DND-41 (cell line): ENCODE measurements around the gene PALM.
"Not testable (repeated sequence)": the region's sequence is repeated elsewhere in the genome, so short reads cannot be mapped to it uniquely, and the experiment has no call there.

Experiments
- ATAC-seq: fragments of 200-7000 bp; cut with Tn5 transposase; 3 replicates; pipeline ENCODE4 v1.9.1; 2021; ENCODE audit warnings: low read depth; ENCODE audit not compliant: insufficient read depth
- DNase-seq: peaks from one replicate; pipeline ENCODE4 v3.0.0-alpha.2; 2020
- H2AFZ ChIP-seq: 2 replicates; pipeline ENCODE4 v1.6.0; 2012; ENCODE audit warnings: low read depth, low read length
- H3K27ac ChIP-seq: 2 replicates; pipeline ENCODE4 v1.5.1; 2012; ENCODE audit warnings: low read length, inconsistent platforms
- H3K27me3 ChIP-seq: fragments of 200-600 bp; sonication (generic); 2 replicates; pipeline ENCODE4 v1.6.0; 2012; ENCODE audit warnings: low read length, mild to moderate bottlenecking, inconsistent platforms; ENCODE audit not compliant: insufficient read depth, poor library complexity
- H3K36me3 ChIP-seq: 2 replicates; pipeline ENCODE4 v1.5.1; 2012; ENCODE audit warnings: low read length, inconsistent platforms; ENCODE audit not compliant: insufficient read depth
- H3K4me1 ChIP-seq: 2 replicates; pipeline ENCODE4 v1.5.1; 2012; ENCODE audit warnings: mild to moderate bottlenecking, low read length; ENCODE audit not compliant: insufficient read depth
- H3K4me2 ChIP-seq: 2 replicates; pipeline ENCODE4 v1.6.0; 2012; ENCODE audit warnings: mild to moderate bottlenecking, moderate library complexity, low read length, inconsistent platforms; ENCODE audit not compliant: insufficient read depth
- H3K4me3 ChIP-seq, 2 experiments: fragments of 200-600 bp in 1 of 2; shearing (Covaris generic) in 1 of 2; 2 replicates each; pipeline ENCODE4 v1.5.1; 2012 to 2016; ENCODE audit warnings: inconsistent platforms in 2 of 2, low read length in 2 of 2, mild to moderate bottlenecking in 2 of 2, low read depth in 1 of 2, moderate library complexity in 1 of 2
- H3K79me2 ChIP-seq: 2 replicates; pipeline ENCODE4 v1.6.0; 2012; ENCODE audit warnings: low read length, inconsistent platforms; ENCODE audit not compliant: insufficient read depth
- H3K9ac ChIP-seq: 2 replicates; pipeline ENCODE4 v1.6.0; 2012; ENCODE audit warnings: low read depth, mild to moderate bottlenecking, inconsistent platforms, low read length, moderate library complexity
- H3K9me3 ChIP-seq: 2 replicates; pipeline ENCODE4 v1.5.1; 2012; ENCODE audit warnings: low read length, moderate library complexity, mild to moderate bottlenecking, inconsistent platforms; ENCODE audit not compliant: insufficient read depth, severe bottlenecking
- H4K20me1 ChIP-seq: 2 replicates; pipeline ENCODE4 v1.6.0; 2012; ENCODE audit warnings: low read length; ENCODE audit not compliant: insufficient read depth
- EZH2 ChIP-seq: IDR thresholded peaks from 3 replicates; pipeline ENCODE4 v1.6.1; 2012; ENCODE audit warnings: borderline replicate concordance, low read depth, mild to moderate bottlenecking, moderate library complexity, low read length, inconsistent platforms; ENCODE audit not compliant: severe bottlenecking
- TF ChIP-seq, protein P1 (sequence below): IDR thresholded peaks from 2 replicates; pipeline ENCODE4 v1.5.1; 2012; ENCODE audit warnings: borderline replicate concordance, low read length, moderate library complexity, mild to moderate bottlenecking; ENCODE audit not compliant: poor library complexity, severe bottlenecking; ENCODE audit errors: extremely low read depth

Gene PALM

DNA sequence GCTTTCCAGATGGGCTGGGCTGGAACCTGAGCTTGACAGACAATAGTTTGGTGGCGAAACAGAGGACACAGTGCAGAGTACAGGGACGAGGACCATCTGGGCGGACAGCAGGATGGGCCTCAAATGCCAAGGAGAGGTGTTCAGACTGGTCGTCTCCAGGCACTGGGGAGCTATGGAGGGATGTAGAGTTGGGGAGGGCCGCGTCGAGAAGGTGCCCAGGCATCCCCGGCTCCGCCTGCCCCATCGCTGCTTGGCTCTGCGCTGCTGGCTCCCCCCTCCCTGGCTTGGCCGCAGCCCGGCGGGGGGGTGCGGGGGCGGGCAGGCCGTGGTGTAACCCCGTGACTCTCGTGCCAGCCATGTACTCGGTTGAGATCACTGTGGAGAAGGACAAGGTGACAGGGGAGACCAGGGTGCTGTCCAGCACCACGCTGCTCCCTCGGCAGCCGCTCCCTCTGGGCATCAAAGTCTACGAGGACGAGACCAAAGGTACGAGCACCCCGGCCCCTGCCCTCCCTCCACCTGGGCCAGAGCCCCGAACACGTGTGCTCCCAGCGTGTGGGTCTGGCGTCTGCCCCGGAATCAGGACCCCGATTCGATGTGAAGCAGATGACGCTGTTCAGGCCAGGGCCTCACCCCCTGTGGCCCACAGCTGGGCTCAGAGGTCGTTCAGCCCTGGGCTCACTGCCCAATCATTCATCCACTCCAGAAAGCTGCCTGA lies 31.4 kb downstream of the PALM start:
- Histone ChIP-seq H3K27me3 (no peaks in the 10 kb centered on the region), H2AFZ (no peak overlapping the region), H3K4me3 (no peak overlapping the region), H3K4me2 (no peak overlapping the region), H3K79me2 (no peaks in the 10 kb centered on the region), H4K20me1 (no peaks in the 10 kb centered on the region), H3K9ac (no peak overlapping the region), H3K36me3 (no peaks in the 10 kb centered on the region), H3K27ac (no peak overlapping the region), H3K9me3 (no peaks in the 10 kb centered on the region), H3K4me1 (no peaks in the 10 kb centered on the region)
- ATAC-seq (no peak), DNase-seq (no peak)
- no peak for TF ChIP-seq EZH2
- TF ChIP-seq, protein P1, sequence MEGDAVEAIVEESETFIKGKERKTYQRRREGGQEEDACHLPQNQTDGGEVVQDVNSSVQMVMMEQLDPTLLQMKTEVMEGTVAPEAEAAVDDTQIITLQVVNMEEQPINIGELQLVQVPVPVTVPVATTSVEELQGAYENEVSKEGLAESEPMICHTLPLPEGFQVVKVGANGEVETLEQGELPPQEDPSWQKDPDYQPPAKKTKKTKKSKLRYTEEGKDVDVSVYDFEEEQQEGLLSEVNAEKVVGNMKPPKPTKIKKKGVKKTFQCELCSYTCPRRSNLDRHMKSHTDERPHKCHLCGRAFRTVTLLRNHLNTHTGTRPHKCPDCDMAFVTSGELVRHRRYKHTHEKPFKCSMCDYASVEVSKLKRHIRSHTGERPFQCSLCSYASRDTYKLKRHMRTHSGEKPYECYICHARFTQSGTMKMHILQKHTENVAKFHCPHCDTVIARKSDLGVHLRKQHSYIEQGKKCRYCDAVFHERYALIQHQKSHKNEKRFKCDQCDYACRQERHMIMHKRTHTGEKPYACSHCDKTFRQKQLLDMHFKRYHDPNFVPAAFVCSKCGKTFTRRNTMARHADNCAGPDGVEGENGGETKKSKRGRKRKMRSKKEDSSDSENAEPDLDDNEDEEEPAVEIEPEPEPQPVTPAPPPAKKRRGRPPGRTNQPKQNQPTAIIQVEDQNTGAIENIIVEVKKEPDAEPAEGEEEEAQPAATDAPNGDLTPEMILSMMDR = no peak

DNA sequence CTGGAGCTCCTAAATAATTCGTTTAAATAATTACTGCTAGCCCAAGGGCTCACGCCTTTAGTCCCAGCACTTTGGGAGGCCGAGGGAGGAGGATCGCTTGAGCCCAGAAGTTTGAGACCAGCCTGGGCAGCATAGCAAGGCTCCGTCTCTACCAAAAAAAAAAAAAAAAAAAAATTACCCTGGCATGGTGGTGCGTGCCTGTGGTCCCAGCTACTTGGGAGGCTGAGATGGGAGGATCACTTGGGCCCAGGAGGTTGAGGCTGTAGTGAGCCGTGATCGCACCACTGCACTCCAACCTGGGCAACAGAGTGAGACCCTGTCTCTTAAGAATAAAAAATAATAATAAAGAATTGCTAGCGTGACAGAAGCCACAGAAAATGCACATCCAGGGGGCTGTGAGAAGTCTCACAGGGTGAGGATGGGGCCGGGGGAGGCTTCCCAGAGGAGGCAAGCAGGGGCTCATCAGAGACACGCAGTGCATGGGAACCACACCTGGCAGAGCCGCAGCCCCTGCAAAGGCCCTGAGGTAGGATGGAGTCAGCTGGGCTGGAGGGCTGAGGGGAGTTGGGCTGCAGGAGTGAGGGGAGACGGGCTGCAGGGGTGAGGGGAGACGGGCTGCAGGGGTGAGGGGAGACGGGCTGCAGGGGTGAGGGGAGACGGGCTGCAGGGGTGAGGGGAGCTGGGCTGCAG lies 32.2 kb downstream of the PALM start:
- H3K27ac ChIP-seq, H3K36me3 ChIP-seq, H3K4me3 ChIP-seq, H2AFZ ChIP-seq, H3K79me2 ChIP-seq, H3K27me3 ChIP-seq, ATAC-seq, DNase-seq, H3K4me2 ChIP-seq, H3K4me1 ChIP-seq, H4K20me1 ChIP-seq, H3K9me3 ChIP-seq, H3K9ac ChIP-seq: not testable (repeated sequence)

DNA sequence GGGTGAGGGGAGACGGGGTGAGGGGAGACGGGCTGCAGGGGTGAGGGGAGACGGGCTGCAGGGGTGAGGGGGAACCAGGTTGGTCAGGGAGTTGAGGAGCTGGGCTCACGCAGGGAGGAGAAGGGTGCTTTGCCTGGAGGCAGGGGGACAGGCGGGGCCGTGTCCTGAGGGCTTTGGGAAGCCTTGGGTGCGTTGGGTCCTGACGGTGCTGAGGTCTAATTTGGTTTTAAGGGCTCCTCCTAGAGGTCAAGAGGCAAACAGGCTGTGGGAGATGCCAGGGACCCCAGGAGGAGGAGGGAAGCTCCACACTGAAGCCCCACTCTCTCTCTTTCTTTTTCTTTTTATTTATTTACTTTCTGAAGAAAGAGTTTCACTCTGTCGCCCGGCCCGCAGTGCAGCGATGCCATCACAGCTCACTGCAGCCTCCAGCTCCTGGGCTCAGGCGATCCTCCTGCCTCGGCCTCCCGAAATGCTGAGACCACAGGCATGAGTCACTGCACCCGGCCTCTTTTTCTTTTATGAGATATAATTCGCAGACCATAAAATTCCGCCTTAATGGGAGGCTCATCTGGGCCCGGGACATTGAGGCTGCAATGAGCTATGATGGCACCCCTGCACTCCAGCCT lies 32.9 kb downstream of the PALM start:
- H3K79me2 ChIP-seq = no peaks in the 10 kb centered on the region
- no peaks in the 10 kb centered on the region for H3K4me1 ChIP-seq
- no peaks in the 10 kb centered on the region for H4K20me1 ChIP-seq
- H3K27ac ChIP-seq = no peak overlapping the region
- no peaks in the 10 kb centered on the region for H3K36me3 ChIP-seq
- no peak overlapping the region for H3K4me3 ChIP-seq
- no peak overlapping the region for H3K4me2 ChIP-seq
- no peaks in the 10 kb centered on the region for H3K9me3 ChIP-seq
- DNase-seq (peak; percentile 39), ATAC-seq (peak; percentile 65)
- no peaks in the 10 kb centered on the region for H3K27me3 ChIP-seq
- TF ChIP-seq, protein P1 = peak; percentile 64
- TF ChIP-seq EZH2 = no peak
- no peak overlapping the region for H2AFZ ChIP-seq
- no peak overlapping the region for H3K9ac ChIP-seq

DNA sequence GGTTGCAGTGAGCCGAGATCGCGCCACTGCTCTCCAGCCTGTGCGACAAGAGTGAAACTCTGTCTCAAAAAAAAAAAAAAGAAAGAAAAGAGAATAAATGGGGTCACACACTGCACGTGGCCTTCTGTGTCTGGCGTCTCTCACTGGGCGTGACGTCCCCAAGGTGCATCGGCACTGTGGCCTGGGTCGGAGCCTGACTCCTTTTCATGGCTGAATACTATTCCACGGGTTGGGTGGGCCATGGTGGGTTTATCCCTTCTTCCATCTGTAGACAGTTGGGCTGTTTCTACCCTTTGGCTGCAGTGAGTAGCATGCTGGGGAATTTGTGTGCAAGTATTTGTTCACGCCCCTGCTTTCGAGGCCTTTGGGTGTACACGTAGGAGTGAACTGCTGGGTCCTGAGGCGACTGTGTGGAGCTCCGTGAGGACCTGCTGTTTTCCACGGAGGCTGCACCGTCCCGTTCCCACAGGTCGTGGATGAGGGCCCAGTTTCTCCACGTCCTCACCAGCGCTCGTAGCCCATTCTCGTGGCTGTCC lies 33.9 kb downstream of the PALM start:
- Histone ChIP-seq H3K27me3 (no peaks in the 10 kb centered on the region), H3K4me2 (no peak overlapping the region), H4K20me1 (no peaks in the 10 kb centered on the region), H3K79me2 (no peaks in the 10 kb centered on the region), H3K4me1 (no peaks in the 10 kb centered on the region), H3K9me3 (peaks cover 3% of the 10 kb centered on the region), H3K36me3 (no peaks in the 10 kb centered on the region), H3K9ac (no peak overlapping the region), H2AFZ (no peak overlapping the region), H3K27ac (no peak overlapping the region), H3K4me3 (no peak overlapping the region)
- DNase-seq (no peak), ATAC-seq (no peak)
- TF ChIP-seq EZH2 = no peak
- TF ChIP-seq, protein P1 = no peak
